ENCODE measurements around the gene DMRT1.

DNA sequence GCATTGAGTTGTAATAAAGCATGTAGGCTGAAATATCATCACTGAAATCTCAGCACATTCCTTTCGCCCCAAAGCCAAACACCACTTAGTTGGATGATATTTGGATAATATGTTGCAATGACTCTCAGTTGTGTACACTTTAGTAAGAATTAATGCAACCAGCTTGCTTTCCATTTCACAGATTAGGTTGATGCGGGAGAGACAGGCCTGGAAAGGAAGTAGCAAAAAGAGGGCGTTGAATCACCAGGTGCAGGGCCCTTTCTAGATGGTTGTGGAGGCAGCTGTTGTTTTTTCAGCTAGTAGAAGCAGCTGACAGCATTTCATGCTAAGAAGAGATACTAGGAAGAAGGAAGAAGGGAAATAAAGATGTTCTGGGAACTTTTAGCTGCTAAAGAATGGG is 165.8 kb downstream of the DMRT1 start:
- TF ChIP-seq, protein P1, sequence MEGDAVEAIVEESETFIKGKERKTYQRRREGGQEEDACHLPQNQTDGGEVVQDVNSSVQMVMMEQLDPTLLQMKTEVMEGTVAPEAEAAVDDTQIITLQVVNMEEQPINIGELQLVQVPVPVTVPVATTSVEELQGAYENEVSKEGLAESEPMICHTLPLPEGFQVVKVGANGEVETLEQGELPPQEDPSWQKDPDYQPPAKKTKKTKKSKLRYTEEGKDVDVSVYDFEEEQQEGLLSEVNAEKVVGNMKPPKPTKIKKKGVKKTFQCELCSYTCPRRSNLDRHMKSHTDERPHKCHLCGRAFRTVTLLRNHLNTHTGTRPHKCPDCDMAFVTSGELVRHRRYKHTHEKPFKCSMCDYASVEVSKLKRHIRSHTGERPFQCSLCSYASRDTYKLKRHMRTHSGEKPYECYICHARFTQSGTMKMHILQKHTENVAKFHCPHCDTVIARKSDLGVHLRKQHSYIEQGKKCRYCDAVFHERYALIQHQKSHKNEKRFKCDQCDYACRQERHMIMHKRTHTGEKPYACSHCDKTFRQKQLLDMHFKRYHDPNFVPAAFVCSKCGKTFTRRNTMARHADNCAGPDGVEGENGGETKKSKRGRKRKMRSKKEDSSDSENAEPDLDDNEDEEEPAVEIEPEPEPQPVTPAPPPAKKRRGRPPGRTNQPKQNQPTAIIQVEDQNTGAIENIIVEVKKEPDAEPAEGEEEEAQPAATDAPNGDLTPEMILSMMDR (conservative IDR thresholded peaks at IDR 0.05) = no peak
- no peak for TF ChIP-seq ZFX (IDR thresholded peaks at IDR 0.05)
